ENCODE data around the gene BSN.

The BSN gene

DNA sequence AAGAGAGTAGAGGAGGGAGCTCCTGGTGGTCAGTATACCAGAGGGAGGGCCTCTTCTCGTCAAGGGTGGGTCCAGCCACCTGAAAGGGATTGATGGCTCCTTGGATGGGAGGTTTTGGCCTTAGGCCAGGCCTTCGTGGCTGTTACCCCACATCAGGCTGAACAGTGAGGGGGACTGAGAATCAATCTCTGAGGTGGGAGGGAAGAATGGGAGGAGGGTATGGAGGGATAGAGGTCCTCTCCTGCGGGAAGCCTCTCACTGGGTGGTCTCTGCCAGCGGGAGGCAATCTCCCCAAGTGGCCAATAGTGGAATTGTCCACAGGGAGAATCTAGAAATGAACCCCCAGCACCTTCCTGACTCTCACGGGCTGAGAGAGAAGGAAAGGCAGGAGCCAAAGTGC lies 53.5 kb downstream of the BSN start:
- Mint-ChIP-seq H3K4me1 (peaks cover 17% of the 10 kb centered on the region), H3K27me3 (no peaks in the 10 kb centered on the region), H3K4me3 (no peak overlapping the region), H3K9me3 (peaks cover 6 to 8% of the 10 kb centered on the region in 2 donors), H3K27ac (no peak overlapping the region)
- no peak for DNase-seq
- ATAC-seq: no peak

DNA sequence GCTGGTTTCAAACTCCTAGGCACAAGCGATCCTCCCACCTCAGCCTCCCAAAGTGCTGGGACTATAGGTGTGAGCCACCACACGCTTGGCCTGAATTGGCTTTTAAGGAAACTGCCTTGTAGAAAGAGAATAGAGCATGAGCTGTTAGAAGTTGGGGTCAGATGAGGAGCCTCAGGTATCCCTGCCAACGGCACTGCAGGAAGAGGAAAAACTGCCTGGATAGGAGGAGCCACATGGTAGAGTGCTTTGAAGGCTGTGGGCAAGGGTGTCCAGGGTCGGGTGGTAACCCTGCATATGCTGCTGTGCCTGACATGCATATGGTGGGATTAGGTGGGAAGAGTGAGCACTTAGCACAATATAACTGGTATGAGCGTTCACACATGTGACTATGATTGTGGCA lies 55.0 kb downstream of the BSN start:
- DNase-seq (no peak), ATAC-seq (no peak)
- Mint-ChIP-seq H3K9me3 (peaks cover 10% of the 10 kb centered on the region in 2 donors), H3K27me3 (no peaks in the 10 kb centered on the region), H3K4me3 (no peak overlapping the region), H3K27ac (no peak overlapping the region), H3K4me1 (peaks cover 2% of the 10 kb centered on the region)

DNA sequence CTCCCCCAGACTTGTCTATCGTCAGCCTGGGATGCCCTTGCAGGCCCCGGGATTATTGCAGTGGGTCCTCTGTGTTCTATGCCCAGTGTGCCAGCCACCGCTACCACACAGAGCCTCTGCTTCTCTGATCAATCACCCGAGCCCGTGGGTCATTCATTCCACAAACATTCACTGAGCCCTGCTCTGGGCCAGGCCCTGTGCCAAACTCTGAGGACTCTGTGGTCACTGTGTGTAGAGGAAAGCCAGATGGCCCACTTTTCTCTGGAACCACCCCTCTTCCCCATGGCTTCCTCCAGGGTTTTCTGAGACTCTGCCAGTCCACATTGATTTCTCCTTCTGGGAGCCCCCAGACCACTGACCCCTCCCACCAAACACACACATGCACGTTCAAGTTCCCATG lies 55.5 kb downstream of the BSN start:
- Mint-ChIP-seq H3K4me3 (no peak overlapping the region), H3K9me3 (peaks cover 10% of the 10 kb centered on the region in 2 donors), H3K4me1 (no peaks in the 10 kb centered on the region), H3K27me3 (no peaks in the 10 kb centered on the region), H3K27ac (no peak overlapping the region)
- DNase-seq (no peak), ATAC-seq (no peak)

- Mint-ChIP-seq H3K9me3 (peaks cover 10% of the 10 kb centered on the region in 2 donors), H3K27me3 (no peaks in the 10 kb centered on the region), H3K4me3 (no peak overlapping the region), H3K27ac (no peak overlapping the region), H3K4me1 (no peaks in the 10 kb centered on the region)
- no peak for ATAC-seq
- DNase-seq: peak in 1 of 2 donors; percentile 0
These were observed 56.5 kb downstream of the BSN start for GRCh38 chr3:49610666-49611280.

- Mint-ChIP-seq H3K4me1 (no peaks in the 10 kb centered on the region), H3K4me3 (no peak overlapping the region), H3K9me3 (peaks cover 10% of the 10 kb centered on the region in 2 donors), H3K27ac (no peak overlapping the region), H3K27me3 (no peaks in the 10 kb centered on the region)
- no peak for ATAC-seq
- DNase-seq: peak in 1 of 2 donors; percentile 2
These were observed 57.0 kb downstream of the BSN start for GRCh38 chr3:49611291-49611690.

GRCh38 chr3:49611719-49612118 lies 57.4 kb downstream of the BSN start:
- no peak for ATAC-seq
- peaks cover 10% of the 10 kb centered on the region in 2 donors for H3K9me3 Mint-ChIP-seq
- H3K27me3 Mint-ChIP-seq: no peaks in the 10 kb centered on the region
- no peak overlapping the region for H3K27ac Mint-ChIP-seq
- no peaks in the 10 kb centered on the region for H3K4me1 Mint-ChIP-seq
- DNase-seq: no peak
- H3K4me3 Mint-ChIP-seq: no peak overlapping the region

DNA sequence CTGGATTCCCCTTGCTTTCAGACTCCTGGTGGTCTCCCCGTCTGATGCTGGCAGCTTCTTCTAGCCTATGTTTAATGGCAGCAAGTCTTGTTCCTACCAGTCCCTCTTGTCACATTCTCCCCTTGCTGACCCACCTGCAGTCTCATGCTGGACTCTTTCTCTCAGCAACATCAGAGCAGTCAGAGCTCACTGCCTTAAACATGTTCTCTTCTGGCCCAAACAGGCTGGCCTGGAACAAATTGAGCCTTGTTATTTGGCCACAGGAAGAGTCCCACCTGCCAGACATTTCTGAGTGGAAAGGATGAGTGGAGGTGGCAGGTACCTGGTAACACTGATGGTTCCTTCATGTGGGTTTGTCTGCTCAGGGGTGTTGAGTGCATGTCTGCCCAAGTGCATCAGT lies 60.7 kb downstream of the BSN start:
- H3K4me3 Mint-ChIP-seq: no peak overlapping the region

GRCh38 chr3:49616061-49616460 lies 61.8 kb downstream of the BSN start:
- DNase-seq (no peak), ATAC-seq (no peak)
- H3K4me1 Mint-ChIP-seq: no peaks in the 10 kb centered on the region
- peaks cover 10% of the 10 kb centered on the region in 2 donors for H3K9me3 Mint-ChIP-seq
- H3K27ac Mint-ChIP-seq: no peak overlapping the region
- H3K27me3 Mint-ChIP-seq: peaks cover 3% of the 10 kb centered on the region
- no peak overlapping the region for H3K4me3 Mint-ChIP-seq

More for the DNA sequence above, 60.7 kb downstream of the BSN start:
- no peak overlapping the region for H3K27ac Mint-ChIP-seq
- H3K9me3 Mint-ChIP-seq: peaks cover 10% of the 10 kb centered on the region in 2 donors
- no peaks in the 10 kb centered on the region for H3K27me3 Mint-ChIP-seq
- ATAC-seq (no peak), DNase-seq (no peak)
- no peaks in the 10 kb centered on the region for H3K4me1 Mint-ChIP-seq

DNA sequence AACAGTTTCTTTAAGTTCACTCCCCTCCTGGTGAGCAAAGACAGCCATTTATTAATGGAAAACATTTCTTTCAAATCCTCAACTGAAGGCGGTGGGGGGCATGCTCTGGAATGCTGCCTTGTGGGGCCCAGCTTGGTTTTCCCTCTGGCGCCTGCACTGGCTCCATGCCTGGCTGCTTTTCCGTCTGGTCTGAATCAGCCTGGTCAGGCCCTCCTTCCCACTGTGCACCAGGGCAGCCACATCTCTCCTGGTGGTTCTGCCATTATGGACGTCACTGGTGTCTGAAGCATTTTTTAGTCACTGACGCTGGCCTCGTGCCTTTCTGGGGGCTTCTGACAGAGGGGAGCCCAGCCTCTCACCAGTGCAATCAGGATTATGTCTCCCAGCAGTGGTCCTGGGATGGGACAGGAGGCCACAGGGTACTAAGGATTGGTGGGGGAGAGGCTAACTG lies 62.2 kb downstream of the BSN start:
- H3K4me3 Mint-ChIP-seq: no peak overlapping the region
- H3K4me1 Mint-ChIP-seq: no peaks in the 10 kb centered on the region
- ATAC-seq: no peak
- no peak for DNase-seq
- H3K27me3 Mint-ChIP-seq: peaks cover 6% of the 10 kb centered on the region
- peaks cover 10% of the 10 kb centered on the region in 2 donors for H3K9me3 Mint-ChIP-seq
- no peak overlapping the region for H3K27ac Mint-ChIP-seq

DNA sequence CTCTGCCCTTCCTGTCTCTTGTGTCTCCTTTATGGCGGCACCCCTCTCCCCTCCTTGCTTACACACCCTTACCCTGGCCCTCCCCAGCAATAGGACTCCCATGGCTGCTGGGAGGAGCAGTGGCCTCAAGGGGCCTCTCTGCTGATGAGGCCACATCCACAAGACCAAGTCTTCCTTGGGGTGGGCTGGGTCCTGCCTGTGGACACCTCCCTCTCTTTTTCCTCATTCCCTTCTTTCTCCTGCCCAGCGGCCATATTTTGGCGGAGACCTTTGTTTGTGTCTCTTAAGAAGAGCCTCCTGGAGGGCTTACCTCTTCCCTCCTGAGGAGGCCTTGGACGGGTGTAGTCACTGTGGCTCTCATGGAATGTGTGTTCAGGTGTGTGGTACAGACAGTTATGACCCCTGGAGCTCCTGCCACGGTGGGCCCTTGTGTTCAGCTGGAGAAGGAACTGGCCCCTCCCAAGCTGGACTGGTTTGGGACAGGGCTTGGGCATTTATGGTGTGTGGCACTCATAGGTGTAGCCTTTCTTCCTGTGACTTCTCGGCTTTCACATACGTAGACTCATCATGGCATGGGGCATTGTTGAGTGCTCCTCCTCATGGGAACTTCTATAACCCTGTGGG lies 63.2 kb downstream of the BSN start:
- Mint-ChIP-seq H3K4me3 (no peak overlapping the region), H3K9me3 (peaks cover 6 to 7% of the 10 kb centered on the region in 2 donors), H3K27ac (no peak overlapping the region), H3K27me3 (peaks cover 6% of the 10 kb centered on the region), H3K4me1 (no peaks in the 10 kb centered on the region)
- DNase-seq: no peak
- ATAC-seq: no peak

DNA sequence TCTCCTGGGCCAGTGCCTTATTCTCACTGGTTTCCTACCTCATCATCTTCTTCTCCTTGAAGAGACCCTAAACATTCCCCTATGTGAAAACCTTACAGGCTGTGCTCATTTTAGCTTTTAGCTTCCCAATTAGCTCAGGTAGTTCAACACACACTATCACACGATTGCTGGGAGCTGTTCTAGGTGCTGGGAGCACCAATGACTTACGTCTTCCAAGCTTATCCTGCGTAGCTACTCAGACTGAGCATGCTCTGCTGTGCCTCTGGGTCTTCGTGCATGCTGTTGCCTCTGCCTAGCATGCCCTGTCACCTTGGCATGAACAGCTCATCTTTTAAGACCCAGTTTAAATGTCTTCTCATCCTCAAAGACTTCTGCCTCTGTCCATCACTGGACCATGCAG lies 64.1 kb downstream of the BSN start:
- Mint-ChIP-seq H3K9me3 (no peaks in the 10 kb centered on the region), H3K27ac (no peak overlapping the region), H3K4me1 (no peaks in the 10 kb centered on the region), H3K4me3 (no peak overlapping the region), H3K27me3 (peaks cover 6% of the 10 kb centered on the region)
- DNase-seq (no peak), ATAC-seq (no peak)

DNA sequence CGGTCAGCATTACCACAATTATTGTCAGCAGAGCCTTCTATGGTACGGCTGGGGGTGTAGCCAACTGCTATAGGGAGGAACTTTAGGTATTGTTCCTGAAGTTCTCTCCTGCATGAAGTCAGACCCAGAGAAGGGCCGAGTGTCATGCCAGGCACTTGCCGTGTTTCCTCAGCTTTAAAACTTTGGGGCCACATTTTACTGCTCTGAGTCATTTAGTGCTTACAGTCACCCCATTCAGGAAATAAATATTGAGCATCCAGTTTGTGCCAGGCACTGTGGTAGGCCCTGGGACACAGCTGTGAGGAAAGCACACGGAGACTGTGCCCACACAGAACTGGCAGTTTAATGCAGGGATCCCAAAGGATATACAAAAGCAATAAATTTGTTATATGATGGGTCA lies 65.4 kb downstream of the BSN start:
- Mint-ChIP-seq H3K27me3 (peaks cover 6% of the 10 kb centered on the region), H3K4me3 (no peak overlapping the region), H3K9me3 (no peaks in the 10 kb centered on the region), H3K27ac (no peak overlapping the region), H3K4me1 (no peaks in the 10 kb centered on the region)
- DNase-seq (no peak), ATAC-seq (no peak)

GRCh38 chr3:49620728-49621127 lies 66.5 kb downstream of the BSN start:
- ATAC-seq (no peak), DNase-seq (no peak)
- Mint-ChIP-seq H3K4me3 (no peak overlapping the region), H3K27ac (no peak overlapping the region), H3K27me3 (peaks cover 6% of the 10 kb centered on the region), H3K9me3 (no peaks in the 10 kb centered on the region), H3K4me1 (no peaks in the 10 kb centered on the region)

GRCh38 chr3:49623071-49623470 lies 68.8 kb downstream of the BSN start:
- H3K27me3 Mint-ChIP-seq: peaks cover 6% of the 10 kb centered on the region
- no peak overlapping the region for H3K4me3 Mint-ChIP-seq
- H3K4me1 Mint-ChIP-seq: peaks cover 18% of the 10 kb centered on the region
- DNase-seq (no peak), ATAC-seq (no peak)
- H3K9me3 Mint-ChIP-seq: no peaks in the 10 kb centered on the region
- no peak overlapping the region for H3K27ac Mint-ChIP-seq

- no peak overlapping the region for H3K27ac Mint-ChIP-seq
These were observed 70.8 kb downstream of the BSN start for GRCh38 chr3:49625071-49625470.

GRCh38 chr3:49626101-49626581 lies 71.9 kb downstream of the BSN start:
- H3K9me3 Mint-ChIP-seq: no peaks in the 10 kb centered on the region
- H3K27me3 Mint-ChIP-seq: peaks cover 2% of the 10 kb centered on the region
- no peak for ATAC-seq
- no peak overlapping the region for H3K4me3 Mint-ChIP-seq
- H3K27ac Mint-ChIP-seq: no peak overlapping the region
- H3K4me1 Mint-ChIP-seq: peaks cover 18% of the 10 kb centered on the region
- no peak for DNase-seq

More at GRCh38 chr3:49625071-49625470, 70.8 kb downstream of the BSN start:
- no peak for DNase-seq
- no peaks in the 10 kb centered on the region for H3K9me3 Mint-ChIP-seq
- ATAC-seq: no peak
- H3K4me3 Mint-ChIP-seq: no peak overlapping the region
- H3K27me3 Mint-ChIP-seq: peaks cover 6% of the 10 kb centered on the region
- H3K4me1 Mint-ChIP-seq: peaks cover 18% of the 10 kb centered on the region

All from stimulated activated naive CD8-positive, alpha-beta T cell treated with anti-CD3 and anti-CD28 coated beads, Interleukin-15, amount 100 ng/mL, for 72 hours (primary cell).